ENCODE measurements around the gene KCNQ1. TPM values are rescaled to one million over a fixed set of nuclear protein-coding genes. Genes with fewer than 3 reads are reported as not detected.

The KCNQ1 gene
- total and polyA plus RNA-seq, 2 of the 13 experiments (the other 11 are each of a cell fraction or from before 2014, with no cell fraction given): 0.02 to 0.08 TPM

DNA sequence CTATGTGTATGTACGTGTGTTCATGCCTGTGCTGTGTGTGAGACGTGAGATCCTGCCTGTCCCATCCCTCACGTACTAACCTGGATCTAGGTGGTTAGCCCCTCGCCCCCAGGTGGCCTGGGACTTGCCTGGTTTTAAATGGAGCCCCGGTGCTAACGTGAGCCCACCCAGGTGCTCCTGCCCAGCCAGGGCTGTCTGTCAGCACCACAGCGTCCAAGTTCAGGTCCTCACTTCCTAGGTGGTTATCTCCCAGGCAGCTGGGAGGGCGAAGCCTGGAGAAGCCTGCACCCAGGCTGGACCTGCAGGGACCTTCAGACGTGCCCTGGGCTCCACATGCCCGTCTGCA lies 86.0 kb downstream of the KCNQ1 start:
- H3K9ac ChIP-seq (ENCODE audit: insufficient read depth, low read depth, low read length): no peak overlapping the region
- no peak for ATAC-seq
- H3K4me1 ChIP-seq (ENCODE audit: insufficient read depth, low read length): peaks cover 28% of the 10 kb centered on the region
- no peak overlapping the region for H3K4me2 ChIP-seq (ENCODE audit: low read depth, low read length)
- FAIRE-seq: no peak
- no peak overlapping the region for H3K4me3 ChIP-seq (replicated peaks in 1 of 3; ENCODE audit: insufficient read depth in 1 of 3, low read depth in 2 of 3, low read length in 3 of 3)
- WGBS (ENCODE audit: low lambda C conversion rate): 0% methylated on average over 2 of the region's 10 CpGs
- DNase-seq (ENCODE audit: low spot score): no peak
- peaks cover 10 to 65% of the 10 kb centered on the region in 2 experiments for H3K27me3 ChIP-seq (ENCODE audit: control insufficient read depth in 1 of 2, insufficient read depth in 2 of 2, low read length in 2 of 2)
- intact Hi-C loops (cut with micrococcal nuclease; ENCODE audit: unreplicated experiment): loop anchor here (5.0 to 10.0 kb wide), 2 partner anchors 121 to 216 kb away; no protein-coding TSS in a partner anchor
- BruUV-seq (replicated peaks): no TSS peak
- no peaks in the 10 kb centered on the region for H4K20me1 ChIP-seq (ENCODE audit: insufficient read depth, low read length)
- TF ChIP-seq, protein P1, sequence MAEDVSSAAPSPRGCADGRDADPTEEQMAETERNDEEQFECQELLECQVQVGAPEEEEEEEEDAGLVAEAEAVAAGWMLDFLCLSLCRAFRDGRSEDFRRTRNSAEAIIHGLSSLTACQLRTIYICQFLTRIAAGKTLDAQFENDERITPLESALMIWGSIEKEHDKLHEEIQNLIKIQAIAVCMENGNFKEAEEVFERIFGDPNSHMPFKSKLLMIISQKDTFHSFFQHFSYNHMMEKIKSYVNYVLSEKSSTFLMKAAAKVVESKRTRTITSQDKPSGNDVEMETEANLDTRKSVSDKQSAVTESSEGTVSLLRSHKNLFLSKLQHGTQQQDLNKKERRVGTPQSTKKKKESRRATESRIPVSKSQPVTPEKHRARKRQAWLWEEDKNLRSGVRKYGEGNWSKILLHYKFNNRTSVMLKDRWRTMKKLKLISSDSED (CRISPR knock-in tag; IDR thresholded peaks at IDR 0.05): no peak
- TF ChIP-seq, protein P2, sequence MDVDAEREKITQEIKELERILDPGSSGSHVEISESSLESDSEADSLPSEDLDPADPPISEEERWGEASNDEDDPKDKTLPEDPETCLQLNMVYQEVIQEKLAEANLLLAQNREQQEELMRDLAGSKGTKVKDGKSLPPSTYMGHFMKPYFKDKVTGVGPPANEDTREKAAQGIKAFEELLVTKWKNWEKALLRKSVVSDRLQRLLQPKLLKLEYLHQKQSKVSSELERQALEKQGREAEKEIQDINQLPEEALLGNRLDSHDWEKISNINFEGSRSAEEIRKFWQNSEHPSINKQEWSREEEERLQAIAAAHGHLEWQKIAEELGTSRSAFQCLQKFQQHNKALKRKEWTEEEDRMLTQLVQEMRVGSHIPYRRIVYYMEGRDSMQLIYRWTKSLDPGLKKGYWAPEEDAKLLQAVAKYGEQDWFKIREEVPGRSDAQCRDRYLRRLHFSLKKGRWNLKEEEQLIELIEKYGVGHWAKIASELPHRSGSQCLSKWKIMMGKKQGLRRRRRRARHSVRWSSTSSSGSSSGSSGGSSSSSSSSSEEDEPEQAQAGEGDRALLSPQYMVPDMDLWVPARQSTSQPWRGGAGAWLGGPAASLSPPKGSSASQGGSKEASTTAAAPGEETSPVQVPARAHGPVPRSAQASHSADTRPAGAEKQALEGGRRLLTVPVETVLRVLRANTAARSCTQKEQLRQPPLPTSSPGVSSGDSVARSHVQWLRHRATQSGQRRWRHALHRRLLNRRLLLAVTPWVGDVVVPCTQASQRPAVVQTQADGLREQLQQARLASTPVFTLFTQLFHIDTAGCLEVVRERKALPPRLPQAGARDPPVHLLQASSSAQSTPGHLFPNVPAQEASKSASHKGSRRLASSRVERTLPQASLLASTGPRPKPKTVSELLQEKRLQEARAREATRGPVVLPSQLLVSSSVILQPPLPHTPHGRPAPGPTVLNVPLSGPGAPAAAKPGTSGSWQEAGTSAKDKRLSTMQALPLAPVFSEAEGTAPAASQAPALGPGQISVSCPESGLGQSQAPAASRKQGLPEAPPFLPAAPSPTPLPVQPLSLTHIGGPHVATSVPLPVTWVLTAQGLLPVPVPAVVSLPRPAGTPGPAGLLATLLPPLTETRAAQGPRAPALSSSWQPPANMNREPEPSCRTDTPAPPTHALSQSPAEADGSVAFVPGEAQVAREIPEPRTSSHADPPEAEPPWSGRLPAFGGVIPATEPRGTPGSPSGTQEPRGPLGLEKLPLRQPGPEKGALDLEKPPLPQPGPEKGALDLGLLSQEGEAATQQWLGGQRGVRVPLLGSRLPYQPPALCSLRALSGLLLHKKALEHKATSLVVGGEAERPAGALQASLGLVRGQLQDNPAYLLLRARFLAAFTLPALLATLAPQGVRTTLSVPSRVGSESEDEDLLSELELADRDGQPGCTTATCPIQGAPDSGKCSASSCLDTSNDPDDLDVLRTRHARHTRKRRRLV (CRISPR knock-in tag; IDR thresholded peaks at IDR 0.05): no peak
- TF ChIP-seq ZBTB4 (CRISPR knock-in tag; IDR thresholded peaks at IDR 0.05; ENCODE audit: borderline replicate concordance) (no peak), GRHL1 (CRISPR knock-in tag; conservative IDR thresholded peaks at IDR 0.05) (no peak)
- ChIA-PET POLR2A (no interaction called here), CTCF (ENCODE audit: low intra/inter-chr PET ratio, low total read pairs) (interaction anchor here (3.2 to 3.8 kb wide), 2 partner anchors 102 to 359 kb away, joined by 111 to 148 read pairs; partner anchors contain the start of gene CDKN1C)
- H3K27ac ChIP-seq (ENCODE audit: extremely low read length, insufficient read depth, low read length): no peak overlapping the region
- H3K79me2 ChIP-seq (ENCODE audit: insufficient read depth, low read length): no peaks in the 10 kb centered on the region
- in situ Hi-C loops (cut with HindIII; ENCODE audit: extremely low pct_ligation_motif_present, low pct_unique_long_range_greater_than_20kb): loop anchor here (5.0 to 10.0 kb wide), 3 partner anchors 104 to 356 kb away; partner anchors contain the start of gene CDKN1C
- no peaks in the 10 kb centered on the region for H3K9me3 ChIP-seq (ENCODE audit: low read length)
- no peaks in the 10 kb centered on the region for H3K36me3 ChIP-seq (replicated peaks in 1 of 2; ENCODE audit: control insufficient read depth in 1 of 2, insufficient read depth in 2 of 2, low read length in 2 of 2)
- no peak overlapping the region for H2AFZ ChIP-seq (ENCODE audit: low read length)

Data from HepG2 (cell line).